Fibroblast of lung (primary cell): ENCODE data around the gene TSHZ2.

ENCODE experiments used
- CTCF ChIP-seq, 2 donors: IDR thresholded peaks in 1 of 2; conservative IDR thresholded peaks in 1 of 2; 1 replicate in 1 of 2; 2 replicates in 1 of 2; pipeline ENCODE4 v1.5.1; 2011 to 2012; ENCODE audit warnings: low read length in 2 of 2, control low read depth in 1 of 2, inconsistent platforms in 1 of 2, low read depth in 1 of 2, mild to moderate bottlenecking in 1 of 2
- EZH2 ChIP-seq: IDR thresholded peaks from 2 replicates; pipeline ENCODE4 v1.5.1; 2012; ENCODE audit warnings: low read length, control low read depth, mild to moderate bottlenecking; ENCODE audit errors: missing control alignments

GRCh38 chr20:53274807-53275206, 302.6 kb downstream of the TSHZ2 start:
- no peak for TF ChIP-seq CTCF (conservative IDR thresholded peaks at IDR 0.05 in 1 of 2, IDR thresholded peaks at IDR 0.05 in 1 of 2; ENCODE audit: low read depth in 1 of 2, low read length in 2 of 2)
- no peak for TF ChIP-seq EZH2
